K562 (cell line): Measurements from ENCODE around the gene ZNF620.

Experiments used
- BHLHE40 ChIP-seq: IDR thresholded peaks from 2 replicates; pipeline ENCODE4 v1.6.1; 2011; ENCODE audit warnings: low read length, improper control_type of control experiment
- FOS ChIP-seq: IDR thresholded peaks from 3 replicates; pipeline ENCODE4 v1.6.1; 2011; ENCODE audit not compliant: insufficient read length; ENCODE audit errors: extremely low read depth
- HNRNPLL ChIP-seq: fragments of 200-400 bp; formaldehyde crosslinking; IDR thresholded peaks from 2 replicates; pipeline ENCODE4 v1.6.1; 2017; ENCODE audit warnings: low read length, low read depth, mild to moderate bottlenecking; ENCODE audit not compliant: poor library complexity, severe bottlenecking
- SRF ChIP-seq, 2 experiments: fragments of 250-450, 450-650 bp in 1 of 2; sonication (Bioruptor Pico) in 1 of 2; sonication (generic) in 1 of 2; formaldehyde crosslinking; IDR thresholded peaks; 2 replicates each; pipeline versions ENCODE4 v1.5.0 to v1.5.1; 2020 to 2022; ENCODE audit warnings: mild to moderate bottlenecking in 1 of 2, missing genetic modification reagents in 1 of 2
- TAF7 ChIP-seq: fragments of 450-650 bp; IDR thresholded peaks from 2 replicates; pipeline ENCODE4 v1.6.1; 2016; ENCODE audit warnings: missing genetic modification characterization, missing compliant biosample characterization
- ZNF347 ChIP-seq: fragments of 450-650 bp; formaldehyde crosslinking; IDR thresholded peaks from 2 replicates; pipeline ENCODE4 v1.4.0; 2020; ENCODE audit warnings: low read depth, mild to moderate bottlenecking, moderate library complexity
- TF ChIP-seq, protein P1 (sequence below): fragments of 200-800 bp; sonication (Bioruptor generic); IDR thresholded peaks from 2 replicates; pipeline ENCODE4 v1.6.1; 2016; ENCODE audit warnings: missing genetic modification characterization, missing compliant biosample characterization

DNA sequence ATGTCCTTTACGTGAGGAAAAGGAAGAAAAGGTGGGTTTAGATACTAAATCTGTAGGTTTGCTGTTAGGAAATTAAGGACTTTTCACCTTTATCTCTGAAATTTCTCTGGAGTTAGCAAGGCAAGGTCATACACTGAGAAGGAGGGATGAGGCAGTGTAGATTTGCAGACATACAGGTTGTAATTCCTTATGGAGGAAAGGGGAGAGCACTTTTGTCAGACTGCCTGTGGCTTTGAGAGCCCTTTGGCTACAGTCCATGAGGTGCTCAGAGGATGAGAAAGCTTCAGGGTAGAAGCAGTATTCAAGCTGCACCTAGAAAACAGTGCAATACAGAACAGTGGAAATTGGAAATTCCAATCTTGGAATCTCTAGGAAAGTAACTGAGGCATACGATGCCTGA, 40.4 kb upstream of the ZNF620 start:
- TF ChIP-seq HNRNPLL, result no peak
- no peak for TF ChIP-seq FOS
- no peak for TF ChIP-seq BHLHE40
- TF ChIP-seq, protein P1, sequence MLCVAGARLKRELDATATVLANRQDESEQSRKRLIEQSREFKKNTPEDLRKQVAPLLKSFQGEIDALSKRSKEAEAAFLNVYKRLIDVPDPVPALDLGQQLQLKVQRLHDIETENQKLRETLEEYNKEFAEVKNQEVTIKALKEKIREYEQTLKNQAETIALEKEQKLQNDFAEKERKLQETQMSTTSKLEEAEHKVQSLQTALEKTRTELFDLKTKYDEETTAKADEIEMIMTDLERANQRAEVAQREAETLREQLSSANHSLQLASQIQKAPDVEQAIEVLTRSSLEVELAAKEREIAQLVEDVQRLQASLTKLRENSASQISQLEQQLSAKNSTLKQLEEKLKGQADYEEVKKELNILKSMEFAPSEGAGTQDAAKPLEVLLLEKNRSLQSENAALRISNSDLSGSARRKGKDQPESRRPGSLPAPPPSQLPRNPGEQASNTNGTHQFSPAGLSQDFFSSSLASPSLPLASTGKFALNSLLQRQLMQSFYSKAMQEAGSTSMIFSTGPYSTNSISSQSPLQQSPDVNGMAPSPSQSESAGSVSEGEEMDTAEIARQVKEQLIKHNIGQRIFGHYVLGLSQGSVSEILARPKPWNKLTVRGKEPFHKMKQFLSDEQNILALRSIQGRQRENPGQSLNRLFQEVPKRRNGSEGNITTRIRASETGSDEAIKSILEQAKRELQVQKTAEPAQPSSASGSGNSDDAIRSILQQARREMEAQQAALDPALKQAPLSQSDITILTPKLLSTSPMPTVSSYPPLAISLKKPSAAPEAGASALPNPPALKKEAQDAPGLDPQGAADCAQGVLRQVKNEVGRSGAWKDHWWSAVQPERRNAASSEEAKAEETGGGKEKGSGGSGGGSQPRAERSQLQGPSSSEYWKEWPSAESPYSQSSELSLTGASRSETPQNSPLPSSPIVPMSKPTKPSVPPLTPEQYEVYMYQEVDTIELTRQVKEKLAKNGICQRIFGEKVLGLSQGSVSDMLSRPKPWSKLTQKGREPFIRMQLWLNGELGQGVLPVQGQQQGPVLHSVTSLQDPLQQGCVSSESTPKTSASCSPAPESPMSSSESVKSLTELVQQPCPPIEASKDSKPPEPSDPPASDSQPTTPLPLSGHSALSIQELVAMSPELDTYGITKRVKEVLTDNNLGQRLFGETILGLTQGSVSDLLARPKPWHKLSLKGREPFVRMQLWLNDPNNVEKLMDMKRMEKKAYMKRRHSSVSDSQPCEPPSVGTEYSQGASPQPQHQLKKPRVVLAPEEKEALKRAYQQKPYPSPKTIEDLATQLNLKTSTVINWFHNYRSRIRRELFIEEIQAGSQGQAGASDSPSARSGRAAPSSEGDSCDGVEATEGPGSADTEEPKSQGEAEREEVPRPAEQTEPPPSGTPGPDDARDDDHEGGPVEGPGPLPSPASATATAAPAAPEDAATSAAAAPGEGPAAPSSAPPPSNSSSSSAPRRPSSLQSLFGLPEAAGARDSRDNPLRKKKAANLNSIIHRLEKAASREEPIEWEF (CRISPR knock-in tag), result no peak
- no peak for TF ChIP-seq TAF7
- no peak for TF ChIP-seq ZNF347
- TF ChIP-seq SRF (CRISPR knock-in tag; IDR thresholded peaks at IDR 0.05), result no peak
